Uterus (tissue), 4 donors: ENCODE measurements around the gene RAB11FIP4. TPM values are rescaled to one million over a fixed set of nuclear protein-coding genes. Genes with fewer than 3 reads are reported as not detected.

Experiments
- DNase-seq, 2 donors: peaks; one replicate each; pipeline ENCODE4 v3.0.0-alpha.2; 2019 to 2020
- H3K27ac ChIP-seq, 2 donors: fragments of 200-600 bp; sonication (generic); 1 replicate in 1 of 2; 2 replicates in 1 of 2; pipeline ENCODE4 v1.5.1; 2016 to 2018
- H3K27me3 ChIP-seq, 2 donors: fragments of 200-600 bp; sonication (generic); one replicate each; pipeline ENCODE4 v1.5.1; 2018 to 2019; ENCODE audit warnings: control low read depth in 1 of 2
- H3K36me3 ChIP-seq, 2 donors: fragments of 200-600 bp; sonication (generic); one replicate each; pipeline ENCODE4 v1.5.1; 2019; ENCODE audit warnings: control low read depth in 1 of 2
- H3K4me1 ChIP-seq, 2 donors: fragments of 200-600 bp; sonication (generic); one replicate each; pipeline ENCODE4 v1.5.1; 2018 to 2019; ENCODE audit warnings: control low read depth in 1 of 2
- H3K4me3 ChIP-seq, 2 donors: fragments of 200-600 bp; sonication (generic); 1 replicate in 1 of 2; 2 replicates in 1 of 2; pipeline ENCODE4 v1.5.1; 2018 to 2019; ENCODE audit warnings: mild to moderate bottlenecking in 1 of 2
- H3K9me3 ChIP-seq, 2 donors: fragments of 200-600 bp; sonication (generic); one replicate each; pipeline ENCODE4 v1.5.1; 2019; ENCODE audit warnings: control low read depth in 1 of 2
- POLR2A ChIP-seq, 2 donors: fragments of 450-650 bp; IDR thresholded peaks; one replicate each; pipeline ENCODE4 v1.6.1; 2016; ENCODE audit warnings: antibody characterized with exemption in 2 of 2, mild to moderate bottlenecking in 1 of 2, moderate library complexity in 1 of 2
- intact Hi-C: fragments of 100-400 bp; cut with DNase I; formaldehyde crosslinking; loops from one replicate; pipeline ENCODE4 v1.15.1; 2023; ENCODE audit warnings: low total_unique reads
- total RNA-seq, 4 donors: library from RNA; depleted of rRNA in 3 of 4; stranded (reverse); fragments of >200 nt in 3 of 4; gene quantifications; one replicate each; pipeline versions ENCODE4 v1.1.0 to v1.2.4, GENCODE V29; 2014 to 2023
- TF ChIP-seq, protein P1 (sequence below), 4 experiments: fragments of 200-600 bp in 2 of 4; fragments of 450-650 bp in 2 of 4; sonication (generic) in 2 of 4; IDR thresholded peaks; one replicate each; pipeline ENCODE4 v1.5.1; 2016 to 2019; ENCODE audit warnings: antibody characterized with exemption in 4 of 4, mild to moderate bottlenecking in 2 of 4, moderate library complexity in 1 of 4
- donor health status: DM: yes; HTN: yes; CAD: no.

Gene RAB11FIP4
- total RNA-seq, 4 donors from 2014 or later = 7.2 to 12.0 TPM; not detected in 2

DNA sequence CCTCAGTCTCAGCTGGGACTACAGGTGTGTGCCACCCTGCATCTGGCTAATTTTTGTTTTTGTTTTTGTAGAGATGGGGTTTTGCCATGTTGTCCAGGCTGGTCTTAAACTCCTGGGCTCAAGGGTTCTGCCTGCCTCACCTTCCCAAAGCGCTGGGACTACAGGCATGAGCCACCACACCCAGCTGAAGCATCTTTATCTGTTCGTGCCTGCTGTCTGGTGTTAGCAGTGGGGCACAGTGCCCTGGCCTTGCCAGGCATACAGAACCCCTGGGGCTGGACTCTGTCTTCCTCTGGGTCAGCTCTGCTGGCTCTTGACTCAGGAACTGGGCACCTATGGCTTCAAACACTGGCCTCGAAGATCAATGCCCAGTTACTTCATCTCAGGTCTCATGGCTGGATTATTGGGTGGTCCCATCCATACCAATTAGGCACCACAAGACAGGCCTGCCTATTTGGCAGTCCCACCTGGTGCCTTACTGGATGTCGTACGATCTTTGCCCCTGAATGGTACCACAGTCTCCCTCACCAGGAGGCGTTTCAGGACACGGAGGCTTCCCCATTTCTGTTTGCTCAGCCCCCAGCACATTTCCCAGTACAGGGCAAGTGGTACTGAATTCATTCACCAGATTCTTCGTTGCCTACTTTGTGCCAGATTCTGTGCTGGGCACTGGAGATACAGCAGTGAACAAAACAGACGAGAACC, 99.3 kb downstream of the RAB11FIP4 start:
- intact Hi-C loops = no loop called here
- Histone ChIP-seq H3K36me3 (no peaks in the 10 kb centered on the region), H3K4me3 (no peak overlapping the region), H3K27ac (no peak overlapping the region), H3K4me1 (no peaks in the 10 kb centered on the region), H3K9me3 (no peaks in the 10 kb centered on the region), H3K27me3 (no peaks in the 10 kb centered on the region)
- TF ChIP-seq, protein P1, sequence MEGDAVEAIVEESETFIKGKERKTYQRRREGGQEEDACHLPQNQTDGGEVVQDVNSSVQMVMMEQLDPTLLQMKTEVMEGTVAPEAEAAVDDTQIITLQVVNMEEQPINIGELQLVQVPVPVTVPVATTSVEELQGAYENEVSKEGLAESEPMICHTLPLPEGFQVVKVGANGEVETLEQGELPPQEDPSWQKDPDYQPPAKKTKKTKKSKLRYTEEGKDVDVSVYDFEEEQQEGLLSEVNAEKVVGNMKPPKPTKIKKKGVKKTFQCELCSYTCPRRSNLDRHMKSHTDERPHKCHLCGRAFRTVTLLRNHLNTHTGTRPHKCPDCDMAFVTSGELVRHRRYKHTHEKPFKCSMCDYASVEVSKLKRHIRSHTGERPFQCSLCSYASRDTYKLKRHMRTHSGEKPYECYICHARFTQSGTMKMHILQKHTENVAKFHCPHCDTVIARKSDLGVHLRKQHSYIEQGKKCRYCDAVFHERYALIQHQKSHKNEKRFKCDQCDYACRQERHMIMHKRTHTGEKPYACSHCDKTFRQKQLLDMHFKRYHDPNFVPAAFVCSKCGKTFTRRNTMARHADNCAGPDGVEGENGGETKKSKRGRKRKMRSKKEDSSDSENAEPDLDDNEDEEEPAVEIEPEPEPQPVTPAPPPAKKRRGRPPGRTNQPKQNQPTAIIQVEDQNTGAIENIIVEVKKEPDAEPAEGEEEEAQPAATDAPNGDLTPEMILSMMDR (IDR thresholded peaks at IDR 0.05) = no peak
- TF ChIP-seq POLR2A (IDR thresholded peaks at IDR 0.05) = no peak
- DNase-seq = no peak

DNA sequence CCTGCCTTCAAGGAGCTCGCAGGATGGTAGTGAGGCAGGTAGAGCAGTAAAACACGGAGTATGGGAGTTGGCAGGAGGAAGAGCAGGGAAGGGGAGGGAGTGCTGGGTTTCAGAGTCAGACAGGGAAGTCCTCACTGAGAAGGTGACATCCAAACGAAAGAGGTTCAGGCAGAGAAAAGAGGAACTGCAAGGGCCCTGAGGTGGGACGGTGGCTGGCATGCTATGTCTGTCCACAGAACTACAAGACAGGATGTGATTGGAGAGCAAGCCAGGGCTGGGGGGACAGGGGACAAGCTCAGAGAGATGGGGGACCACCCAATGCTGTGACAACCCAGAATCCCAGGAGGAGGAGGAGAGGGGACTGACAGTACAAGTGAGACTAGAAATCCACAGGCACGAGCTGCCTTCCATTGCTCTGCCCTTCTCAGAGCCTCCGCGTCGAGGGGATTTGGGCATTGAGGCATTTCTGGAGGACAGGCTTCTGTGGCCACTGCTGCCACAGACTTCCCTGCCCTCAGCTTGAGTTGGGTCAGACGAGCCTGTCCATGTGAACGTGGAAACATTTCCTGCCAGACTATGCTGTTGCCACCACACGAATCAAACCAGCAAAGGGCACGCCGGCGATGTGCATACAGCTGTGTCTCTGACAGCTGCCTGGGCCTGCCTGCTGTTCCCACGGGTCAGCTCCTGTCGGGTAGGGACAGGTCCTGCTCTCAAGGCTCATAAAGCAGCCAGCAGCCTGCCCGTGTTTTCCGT, 100.1 kb downstream of the RAB11FIP4 start:
- no peaks in the 10 kb centered on the region for H3K27me3 ChIP-seq
- H3K27ac ChIP-seq = no peak overlapping the region
- intact Hi-C loops = no loop called here
- no peak overlapping the region for H3K4me3 ChIP-seq
- TF ChIP-seq POLR2A (IDR thresholded peaks at IDR 0.05) = no peak
- TF ChIP-seq, protein P1 (IDR thresholded peaks at IDR 0.05) = no peak
- no peaks in the 10 kb centered on the region for H3K36me3 ChIP-seq
- H3K9me3 ChIP-seq = no peaks in the 10 kb centered on the region
- DNase-seq = no peak
- no peaks in the 10 kb centered on the region for H3K4me1 ChIP-seq

DNA sequence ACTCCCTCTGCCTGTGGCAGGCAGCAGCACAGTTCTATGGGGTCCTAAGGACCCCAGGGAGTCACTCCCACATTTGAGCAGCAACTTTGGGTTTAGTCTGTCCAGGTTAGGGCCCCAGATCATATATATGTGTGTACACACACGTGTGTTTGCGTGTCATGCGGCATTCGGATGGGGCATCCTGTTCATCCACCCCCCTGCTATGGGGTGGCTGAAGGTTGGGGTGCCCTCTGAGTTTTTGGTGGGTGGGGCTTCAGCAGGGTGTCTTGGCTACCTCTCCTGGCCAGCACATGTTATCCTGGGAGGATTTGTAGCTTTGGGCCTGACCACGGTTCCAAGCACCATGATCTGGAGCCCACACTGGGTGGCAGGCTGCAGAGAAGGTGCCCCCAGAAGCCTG, 100.7 kb downstream of the RAB11FIP4 start:
- no peaks in the 10 kb centered on the region for H3K27me3 ChIP-seq
- intact Hi-C loops = no loop called here
- no peaks in the 10 kb centered on the region for H3K9me3 ChIP-seq
- H3K36me3 ChIP-seq = no peaks in the 10 kb centered on the region
- no peaks in the 10 kb centered on the region for H3K4me1 ChIP-seq
- no peak overlapping the region for H3K27ac ChIP-seq
- no peak for DNase-seq
- H3K4me3 ChIP-seq = no peak overlapping the region
- TF ChIP-seq, protein P1 (IDR thresholded peaks at IDR 0.05) = no peak
- TF ChIP-seq POLR2A (IDR thresholded peaks at IDR 0.05) = no peak

DNA sequence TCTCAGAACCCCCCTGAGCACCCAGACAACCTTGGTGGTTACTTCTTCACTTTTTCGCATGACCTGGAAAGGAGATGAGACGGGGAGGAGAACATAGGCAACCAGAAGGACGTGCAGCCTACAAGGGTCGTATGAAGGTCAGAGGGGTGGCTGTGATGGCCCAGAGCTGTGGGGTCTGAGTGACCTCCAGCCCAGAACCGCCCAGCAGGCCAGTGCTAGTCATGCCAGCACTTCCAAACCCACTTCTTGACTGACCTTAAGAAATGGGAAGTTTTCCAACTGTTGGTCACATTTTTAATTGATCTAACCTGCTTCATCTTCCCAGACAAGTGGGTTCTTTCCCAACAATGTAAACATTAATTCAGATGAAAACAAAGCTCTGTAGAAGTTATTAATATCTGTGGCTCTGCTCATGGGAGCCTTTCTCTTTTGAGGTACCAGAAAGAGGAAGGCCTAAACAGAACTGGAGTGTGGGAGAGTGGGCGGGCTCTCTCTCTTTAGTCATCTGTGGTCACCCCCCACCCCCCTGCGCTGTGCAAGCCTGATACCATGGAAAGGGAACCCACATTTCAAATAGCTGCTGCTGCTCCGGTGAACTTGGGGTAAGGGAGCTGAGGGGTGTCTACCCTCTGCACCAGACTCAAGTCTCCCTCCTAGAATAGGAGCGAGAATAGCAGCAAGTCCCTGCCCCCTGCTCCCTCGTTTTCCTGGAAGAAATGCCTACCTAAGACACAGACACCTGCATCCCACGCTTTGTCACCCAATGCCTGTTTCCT, 101.6 kb downstream of the RAB11FIP4 start:
- Histone ChIP-seq H3K27ac (no peak overlapping the region), H3K4me1 (no peaks in the 10 kb centered on the region), H3K9me3 (no peaks in the 10 kb centered on the region), H3K4me3 (no peak overlapping the region), H3K36me3 (no peaks in the 10 kb centered on the region), H3K27me3 (no peaks in the 10 kb centered on the region)
- DNase-seq = no peak
- TF ChIP-seq, protein P1 (IDR thresholded peaks at IDR 0.05) = no peak
- TF ChIP-seq POLR2A (IDR thresholded peaks at IDR 0.05) = no peak
- intact Hi-C loops = no loop called here
